GM18951 (cell line): ENCODE results near the gene SMYD2.

Experiments used
- POLR2A ChIP-seq: IDR thresholded peaks from 4 replicates; pipeline ENCODE4 v1.6.1; 2011; ENCODE audit warnings: mild to moderate bottlenecking; ENCODE audit not compliant: insufficient read length, insufficient read depth; ENCODE audit errors: extremely low read depth
- in situ Hi-C: fragments of 300-500 bp; cut with MboI; formaldehyde crosslinking; loops from one replicate; pipeline ENCODE4 v1.12.0; 2022; ENCODE audit warnings: low sequenced_read_pairs, mixed read lengths, inconsistent platforms; ENCODE audit not compliant: unreplicated experiment

Gene SMYD2

DNA sequence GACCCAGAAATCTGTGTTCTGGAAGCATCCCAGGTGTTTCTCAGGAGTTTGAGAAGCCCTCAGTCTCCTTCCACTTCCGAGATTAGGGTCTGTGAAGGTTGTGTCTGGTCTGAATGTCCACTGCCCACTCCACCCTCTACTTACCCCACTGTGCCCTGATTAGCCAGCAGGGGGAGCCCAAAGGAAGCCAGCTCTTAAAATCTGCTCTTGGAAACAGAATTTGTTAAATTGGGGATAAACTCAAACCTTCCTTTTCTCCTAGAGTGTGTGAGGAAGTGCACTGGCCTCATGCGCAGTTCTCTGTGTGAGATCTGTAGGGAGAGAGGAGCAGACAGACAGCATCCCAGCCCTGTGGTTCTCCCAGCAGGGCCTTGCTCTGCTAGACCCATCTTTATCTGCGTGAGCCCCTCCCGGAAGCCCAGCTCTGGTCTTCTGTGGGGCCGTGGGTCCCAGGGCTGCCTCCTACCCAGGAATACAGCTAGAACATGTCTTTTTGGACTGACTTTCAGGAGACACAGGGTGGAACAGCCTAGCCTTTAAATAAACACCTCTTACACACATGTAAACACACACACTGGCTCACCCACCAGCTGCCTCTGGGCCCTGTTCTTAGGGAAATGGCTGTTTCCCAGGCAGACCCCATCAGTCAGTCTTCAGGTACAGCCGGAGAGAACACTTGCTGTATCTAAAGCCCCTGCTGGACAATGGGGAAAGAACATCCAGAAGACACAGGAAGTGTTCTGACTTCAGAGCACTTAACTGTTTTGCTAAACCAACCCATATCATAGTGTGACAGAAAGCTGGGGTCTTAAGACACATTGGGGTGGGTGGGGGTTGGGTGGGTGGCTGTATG lies 52.2 kb downstream of the SMYD2 start:
- in situ Hi-C loops: loop anchor here (25.0 kb wide), 1 partner anchor 254 kb away; no protein-coding TSS in a partner anchor
- no peak for TF ChIP-seq POLR2A

DNA sequence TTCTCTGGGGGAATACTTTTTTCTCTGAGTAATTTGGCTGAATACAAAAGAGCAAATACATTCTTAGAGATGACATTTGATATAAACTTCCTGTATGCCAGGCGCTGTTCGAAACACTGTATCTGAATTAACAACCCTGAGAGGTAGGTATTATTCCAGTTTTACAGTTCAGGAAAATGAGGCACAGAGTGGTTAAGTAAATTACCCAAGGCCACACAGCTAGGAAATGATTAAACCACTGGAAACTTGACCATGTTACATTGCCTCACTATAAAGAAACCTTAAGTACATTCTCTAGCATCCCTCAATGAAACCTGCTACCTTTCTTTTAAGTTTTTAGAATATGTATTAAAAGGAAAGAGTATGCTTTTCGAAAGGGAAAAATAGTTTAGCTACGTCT lies 54.6 kb downstream of the SMYD2 start:
- no peak for TF ChIP-seq POLR2A
- in situ Hi-C loops: loop anchor here (25.0 kb wide), 1 partner anchor 252 kb away; no protein-coding TSS in a partner anchor

DNA sequence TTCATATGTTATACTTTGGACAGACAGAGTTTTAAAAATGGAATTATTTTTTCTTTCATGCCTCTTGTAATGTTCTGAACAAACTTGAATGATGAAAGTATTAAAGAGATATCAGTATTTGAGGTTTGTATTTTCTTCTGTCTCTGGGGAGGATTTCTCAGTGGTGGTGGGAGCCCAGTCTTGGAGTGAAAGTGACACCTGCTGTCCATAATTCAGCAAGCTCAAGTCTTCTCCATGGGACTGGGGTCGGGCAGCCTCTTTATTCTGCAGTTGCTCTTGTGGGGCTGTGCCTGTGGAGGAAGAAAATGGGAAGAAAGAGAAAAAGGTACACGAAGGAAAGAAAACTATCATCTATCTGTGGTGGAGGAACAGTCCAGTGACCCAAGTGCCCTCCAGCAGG lies 56.1 kb downstream of the SMYD2 start:
- in situ Hi-C loops: loop anchor here (25.0 kb wide), 1 partner anchor 250 kb away; no protein-coding TSS in a partner anchor

DNA sequence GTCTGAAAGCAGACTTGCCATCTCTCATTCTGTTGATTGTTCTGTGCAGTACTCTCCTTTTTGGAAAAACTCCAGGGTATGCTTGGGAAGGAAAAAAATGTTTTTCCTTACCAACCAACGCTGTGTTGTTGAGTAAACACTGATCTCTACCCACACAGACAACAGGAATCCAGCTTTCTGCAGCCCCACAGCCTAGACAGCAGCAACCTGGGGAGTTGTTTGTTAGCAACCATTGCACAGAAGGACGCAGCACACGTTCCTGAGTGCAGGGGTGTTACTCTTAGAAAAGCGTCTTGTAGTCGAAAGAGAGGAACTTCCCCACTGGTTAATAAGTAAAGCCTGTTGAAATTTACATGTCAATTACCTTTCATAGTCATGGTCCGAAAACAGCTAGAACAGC lies 56.6 kb downstream of the SMYD2 start:
- in situ Hi-C loops: loop anchor here (25.0 kb wide), 1 partner anchor 250 kb away; no protein-coding TSS in a partner anchor
- no peak for TF ChIP-seq POLR2A

More for the DNA sequence above, 56.1 kb downstream of the SMYD2 start:
- no peak for TF ChIP-seq POLR2A

DNA sequence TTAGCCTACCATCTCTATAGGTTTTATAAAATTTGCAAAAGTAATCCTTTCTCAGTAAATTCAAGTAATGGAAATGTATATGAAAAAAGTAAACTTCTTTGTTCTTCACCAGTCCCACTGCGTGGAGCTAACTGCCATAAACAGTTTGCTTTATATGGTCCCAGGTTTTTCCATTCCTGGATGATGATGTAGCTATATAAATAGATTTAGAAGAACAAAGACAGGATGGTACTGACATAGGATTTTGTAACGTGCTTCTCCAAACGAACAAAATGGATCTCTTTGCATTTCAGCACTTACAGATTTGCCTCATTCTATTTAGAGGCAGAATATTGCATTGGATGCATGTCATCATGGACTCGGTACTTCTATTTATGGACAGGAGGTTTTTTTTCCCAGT lies 57.3 kb downstream of the SMYD2 start:
- TF ChIP-seq POLR2A: no peak
- in situ Hi-C loops: loop anchor here (25.0 kb wide), 1 partner anchor 249 kb away; no protein-coding TSS in a partner anchor

DNA sequence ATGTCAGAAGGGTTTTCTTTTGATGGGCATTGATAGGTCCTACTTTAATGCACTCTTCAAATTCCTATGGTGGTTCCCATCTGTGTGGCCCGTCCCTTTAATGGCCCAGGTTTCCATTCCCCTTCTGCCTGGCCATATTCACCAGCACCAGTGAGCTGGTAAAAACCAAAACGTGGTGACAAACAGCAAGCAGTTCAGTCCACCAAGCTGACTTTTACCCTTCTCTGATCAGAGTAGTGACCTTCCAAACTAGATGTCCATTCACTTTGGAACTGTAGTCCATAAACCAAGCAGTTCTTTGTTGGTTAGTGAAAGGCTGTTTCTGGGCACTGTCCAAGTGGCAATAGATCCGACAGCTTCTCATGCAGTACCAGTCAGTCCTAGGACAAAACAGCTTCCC lies 60.5 kb downstream of the SMYD2 start:
- TF ChIP-seq POLR2A: no peak
- in situ Hi-C loops: loop anchor here (25.0 kb wide), 1 partner anchor 246 kb away; no protein-coding TSS in a partner anchor

DNA sequence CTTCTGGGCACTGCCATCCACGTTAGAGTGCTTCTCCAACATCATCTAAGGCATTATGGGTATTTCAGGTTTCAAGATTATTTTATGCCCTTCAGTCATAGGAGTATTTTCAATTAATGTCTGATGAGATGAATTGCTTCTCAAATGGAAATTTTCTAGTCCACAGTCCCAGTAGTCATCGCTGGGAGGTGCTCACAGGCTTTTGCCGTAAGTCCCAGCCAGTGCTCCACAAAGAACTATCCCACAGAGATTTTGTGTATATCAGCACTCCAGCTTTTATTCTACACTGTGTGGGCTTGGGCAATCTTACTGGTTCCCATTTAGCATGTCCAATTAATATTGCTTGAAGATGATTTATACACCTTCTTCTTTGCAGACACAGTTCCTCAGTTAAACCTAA lies 61.0 kb downstream of the SMYD2 start:
- TF ChIP-seq POLR2A: no peak
- in situ Hi-C loops: loop anchor here (25.0 kb wide), 1 partner anchor 245 kb away; no protein-coding TSS in a partner anchor

DNA sequence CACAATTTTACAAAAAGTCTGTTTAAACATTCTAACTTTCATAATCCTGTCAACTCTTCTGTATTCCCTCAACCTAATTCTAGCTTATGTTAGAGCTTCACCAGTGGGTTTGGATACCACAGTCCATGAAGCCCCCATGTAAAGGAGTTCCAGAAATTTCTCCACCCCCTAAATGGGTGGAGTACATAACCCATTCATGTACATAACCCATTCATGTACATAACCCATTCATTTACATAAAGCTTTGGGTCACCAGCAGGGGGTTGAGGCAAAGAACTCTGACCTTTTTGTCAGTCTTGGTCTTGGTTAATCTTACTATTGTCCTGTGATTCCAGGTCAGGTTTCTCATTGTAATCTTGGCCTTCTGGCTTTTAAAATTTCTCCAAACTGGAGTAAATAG lies 61.6 kb downstream of the SMYD2 start:
- TF ChIP-seq POLR2A: no peak
- in situ Hi-C loops: loop anchor here (25.0 kb wide), 1 partner anchor 245 kb away; no protein-coding TSS in a partner anchor

DNA sequence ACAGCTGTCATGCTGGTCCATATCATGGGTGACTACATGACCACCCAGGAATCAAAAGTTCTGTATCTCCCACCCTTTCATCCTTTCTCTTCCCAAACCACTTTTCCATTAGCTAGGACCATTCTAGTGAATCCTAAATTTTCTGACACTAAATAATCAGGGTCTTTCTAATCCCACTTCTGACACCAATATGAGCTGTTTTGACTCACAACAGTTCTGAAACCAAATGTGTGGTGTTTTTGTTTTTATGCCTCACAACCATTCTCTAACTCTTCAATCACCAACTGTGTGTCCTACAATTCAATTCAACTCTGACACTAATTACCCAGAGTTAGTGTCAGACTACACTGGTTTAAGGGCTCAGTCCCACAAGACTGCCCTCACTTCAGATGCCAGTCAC lies 63.9 kb downstream of the SMYD2 start:
- in situ Hi-C loops: loop anchor here (25.0 kb wide), 1 partner anchor 242 kb away; no protein-coding TSS in a partner anchor
- TF ChIP-seq POLR2A: no peak

DNA sequence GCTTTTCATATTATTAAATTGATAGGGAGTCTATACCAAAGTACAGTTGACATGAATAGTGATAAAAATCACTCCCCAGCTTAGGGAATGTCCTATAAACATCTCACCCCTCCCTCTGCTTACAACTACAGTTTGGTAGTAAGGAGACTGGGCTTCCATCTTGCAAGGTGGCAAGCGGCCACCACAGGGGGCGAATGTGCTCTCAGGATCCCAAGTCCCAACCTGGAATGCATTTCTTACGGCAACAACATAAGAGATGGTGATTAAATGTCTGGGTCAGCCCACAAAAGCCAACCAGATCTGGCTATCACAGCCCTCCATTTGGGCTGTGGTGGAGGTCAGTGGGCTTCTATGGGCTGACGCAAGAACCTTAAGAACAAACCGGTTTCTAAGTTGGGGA lies 68.0 kb downstream of the SMYD2 start:
- no peak for TF ChIP-seq POLR2A
- in situ Hi-C loops: loop anchor here (25.0 kb wide), 1 partner anchor 238 kb away; no protein-coding TSS in a partner anchor

DNA sequence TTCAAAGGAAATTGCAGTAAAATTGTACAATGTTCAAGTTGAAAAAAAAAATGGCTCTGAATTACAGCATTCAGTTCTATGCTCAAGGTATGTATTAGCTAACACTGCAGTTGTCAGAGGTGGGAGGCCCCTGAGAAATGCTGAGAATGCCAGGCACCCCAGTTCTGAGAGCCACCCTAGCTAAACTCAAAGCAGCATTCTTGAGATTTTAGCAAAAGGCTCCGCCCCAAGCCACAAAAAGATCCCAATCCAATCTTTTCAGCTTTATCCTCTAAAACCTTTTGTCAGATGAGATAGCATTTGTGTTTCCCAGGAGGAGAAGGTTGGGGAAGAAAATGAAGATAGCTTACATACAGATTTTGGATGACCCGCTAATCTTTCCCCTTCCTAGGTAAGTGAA lies 68.8 kb downstream of the SMYD2 start:
- in situ Hi-C loops: loop anchor here (25.0 kb wide), 1 partner anchor 238 kb away; no protein-coding TSS in a partner anchor

DNA sequence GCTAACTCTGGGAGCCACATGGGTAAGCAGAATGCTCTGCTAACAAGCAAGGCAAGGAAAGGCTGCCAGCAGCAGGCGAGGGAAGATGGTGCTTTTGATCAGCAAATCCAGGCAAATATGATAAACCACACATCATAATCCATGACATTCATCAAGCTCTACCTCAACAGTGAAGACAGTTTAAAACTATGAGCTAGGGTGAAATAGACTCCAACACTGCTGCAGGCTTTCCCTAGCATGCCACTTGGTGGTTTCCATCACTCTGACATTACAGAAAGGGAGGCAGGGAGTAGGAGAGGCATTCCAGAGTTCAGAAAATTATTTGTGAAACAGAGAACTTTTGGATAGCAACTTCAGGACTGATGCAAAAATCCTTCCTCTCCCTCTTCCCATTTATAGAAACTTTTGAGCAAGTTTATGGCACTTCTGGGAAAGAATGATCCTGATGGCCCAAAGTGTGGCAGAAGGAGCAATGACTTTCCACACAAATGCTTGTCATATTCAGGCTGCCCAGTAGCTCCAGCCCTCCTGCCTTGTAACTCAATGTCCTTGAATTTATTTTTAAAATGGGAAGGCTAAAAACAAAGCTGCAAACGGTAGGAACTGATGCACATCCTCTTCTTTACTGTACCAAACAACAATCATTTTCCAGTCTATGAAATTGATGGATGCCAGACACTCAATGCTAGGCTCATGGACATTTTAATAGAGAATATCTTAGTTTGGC lies 70.8 kb downstream of the SMYD2 start:
- in situ Hi-C loops: no loop called here
- no peak for TF ChIP-seq POLR2A

More for the DNA sequence above, 68.8 kb downstream of the SMYD2 start:
- TF ChIP-seq POLR2A: no peak

DNA sequence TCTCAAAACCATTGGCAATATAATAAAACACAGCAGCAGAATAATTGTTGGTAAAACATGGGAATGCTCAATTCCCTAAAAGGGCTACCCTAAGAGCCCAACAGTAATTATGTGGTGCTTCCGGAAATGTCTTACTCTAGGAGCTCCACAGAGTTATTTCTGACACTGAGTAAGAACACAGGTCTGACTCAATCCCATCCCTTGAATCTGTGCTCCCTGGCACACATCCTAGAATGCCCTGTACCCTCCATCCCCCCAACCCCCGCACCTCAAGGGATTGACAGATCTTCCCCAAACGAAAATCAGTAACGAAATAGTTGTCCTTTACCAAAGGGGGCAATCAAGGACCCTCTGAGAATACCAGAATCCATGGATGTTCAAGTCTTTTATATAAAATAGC lies 71.9 kb downstream of the SMYD2 start:
- in situ Hi-C loops: no loop called here
- no peak for TF ChIP-seq POLR2A
